Keratinocyte (primary cell): ENCODE data around the gene MBD3L5.

Experiments
- CTCF ChIP-seq, 3 experiments: IDR thresholded peaks in 1 of 3; conservative IDR thresholded peaks in 1 of 3; optimal IDR thresholded peaks in 1 of 3; 2 replicates in 2 of 3; 3 replicates in 1 of 3; pipeline versions ENCODE3 to v1.5.1; 2011; ENCODE audit warnings: low read length in 3 of 3, mild to moderate bottlenecking in 3 of 3, moderate library complexity in 2 of 3, control low read depth in 1 of 3, inconsistent platforms in 1 of 3; ENCODE audit not compliant: insufficient read depth in 2 of 3; ENCODE audit errors: extremely low read depth in 1 of 3
- EZH2 ChIP-seq: IDR thresholded peaks from one replicate; pipeline ENCODE4 v1.6.1; 2012; ENCODE audit warnings: inconsistent platforms, mild to moderate bottlenecking, low read length, moderate library complexity

- no peak for TF ChIP-seq CTCF (optimal IDR thresholded peaks at IDR 0.05 in 1 of 3, IDR thresholded peaks at IDR 0.05 in 1 of 3, conservative IDR thresholded peaks at IDR 0.05 in 1 of 3; ENCODE audit: extremely low read depth in 1 of 3, insufficient read depth in 2 of 3, low read length in 3 of 3)
- no peak for TF ChIP-seq EZH2
These were observed 42.1 kb upstream of the MBD3L5 start for GRCh38 chr19:6988257-6988656.
